HepG2 (cell line): ENCODE data around the gene SLX1A. TPM values are rescaled to one million over a fixed set of nuclear protein-coding genes. Genes with fewer than 3 reads are reported as not detected.

ENCODE experiments used
- MAZ ChIP-seq, 2 experiments: sonication (generic) in 1 of 2; formaldehyde crosslinking in 1 of 2; IDR thresholded peaks; 2 replicates each; pipeline versions ENCODE4 v1.5.0 to v1.6.1; 2012 to 2020; ENCODE audit warnings: low read depth in 2 of 2, mild to moderate bottlenecking in 2 of 2, borderline replicate concordance in 1 of 2, improper control_type of control experiment in 1 of 2, low read length in 1 of 2, missing genetic modification reagents in 1 of 2, moderate library complexity in 1 of 2
- MEIS2 ChIP-seq: sonication (generic); formaldehyde crosslinking; IDR thresholded peaks from 2 replicates; pipeline ENCODE4 v1.9.0; 2021; ENCODE audit warnings: mild to moderate bottlenecking, missing genetic modification reagents
- MIER3 ChIP-seq: IDR thresholded peaks from 2 replicates; pipeline ENCODE4 v1.6.1; 2016; ENCODE audit warnings: missing compliant biosample characterization, borderline replicate concordance
- NFKB2 ChIP-seq: sonication (generic); formaldehyde crosslinking; IDR thresholded peaks from 2 replicates; pipeline ENCODE4 v1.4.0; 2020; ENCODE audit warnings: missing genetic modification reagents, borderline replicate concordance
- NFYB ChIP-seq: sonication (generic); formaldehyde crosslinking; IDR thresholded peaks from 2 replicates; pipeline ENCODE4 v1.4.0; 2020; ENCODE audit warnings: missing genetic modification reagents
- PHF8 ChIP-seq: sonication (generic); formaldehyde crosslinking; IDR thresholded peaks from 2 replicates; pipeline ENCODE4 v1.5.0; 2020; ENCODE audit warnings: missing genetic modification reagents
- RBAK ChIP-seq: sonication (generic); formaldehyde crosslinking; IDR thresholded peaks from 2 replicates; pipeline ENCODE4 v1.5.1; 2020; ENCODE audit warnings: mild to moderate bottlenecking, missing genetic modification reagents
- RBM39 ChIP-seq: fragments of 200-400 bp; formaldehyde crosslinking; IDR thresholded peaks from one replicate; pipeline ENCODE4 v1.6.1; 2018; ENCODE audit warnings: antibody characterized with exemption, mild to moderate bottlenecking, low read depth, low read length; ENCODE audit not compliant: poor library complexity, severe bottlenecking
- RNF2 ChIP-seq: fragments of 450-650 bp; conservative IDR thresholded peaks from 2 replicates; pipeline ENCODE4 v1.6.1; 2016; ENCODE audit warnings: low read depth
- ZNF430 ChIP-seq: sonication (generic); formaldehyde crosslinking; IDR thresholded peaks from 2 replicates; pipeline ENCODE4 v1.9.0; 2021; ENCODE audit warnings: mild to moderate bottlenecking, missing genetic modification reagents
- ZNF567 ChIP-seq: sonication (generic); formaldehyde crosslinking; IDR thresholded peaks from 2 replicates; pipeline ENCODE4 v1.8.1; 2023; ENCODE audit warnings: mild to moderate bottlenecking, missing genetic modification reagents, borderline replicate concordance
- ZNF772 ChIP-seq: sonication (generic); formaldehyde crosslinking; IDR thresholded peaks from 2 replicates; pipeline ENCODE4 v1.5.0; 2020; ENCODE audit warnings: mild to moderate bottlenecking, missing genetic modification reagents
- ZNF83 ChIP-seq: sonication (generic); formaldehyde crosslinking; IDR thresholded peaks from 2 replicates; pipeline ENCODE4 v1.4.0; 2020; ENCODE audit warnings: missing genetic modification reagents, mild to moderate bottlenecking, borderline replicate concordance
- polyA plus RNA-seq, 8 experiments: library from polyadenylated mRNA; depleted of rRNA in 3 of 8; stranded (reverse) in 7 of 8; unstranded in 1 of 8; fragments of >200 nt; fragmentation: Illumina TruSeq in 4 of 8; extraction: Trizol in 4 of 8; gene quantifications; 2 replicates each; pipeline versions ENCODE4 v1.2.1 to v1.2.3, GENCODE V29; 2011 to 2016; ENCODE audit warnings: low read depth in 4 of 8, missing spikeins in 1 of 8, mixed read lengths in 1 of 8; ENCODE audit not compliant: insufficient read depth in 1 of 8
- total RNA-seq, 5 experiments: library from RNA; depleted of rRNA; stranded (reverse); fragments of >200 nt; fragmentation: Illumina TruSeq; extraction: Trizol; gene quantifications; 2 replicates each; pipeline ENCODE4 v1.2.3, GENCODE V29; 2016; ENCODE audit warnings: low read depth in 1 of 5
- TF ChIP-seq, protein P1 (sequence below): IDR thresholded peaks from 2 replicates; pipeline ENCODE4 v1.6.1; 2016; ENCODE audit warnings: low read depth, control low read depth
- TF ChIP-seq, protein P2 (sequence below), 2 experiments: fragments of 450-650 bp in 1 of 2; sonication (generic) in 1 of 2; formaldehyde crosslinking in 1 of 2; IDR thresholded peaks; 2 replicates each; pipeline versions ENCODE4 v1.6.1 to v1.8.0; 2016 to 2022; ENCODE audit warnings: antibody characterized with exemption in 1 of 2, mild to moderate bottlenecking in 1 of 2, missing genetic modification reagents in 1 of 2
- TF ChIP-seq, protein P3 (sequence below): sonication (generic); formaldehyde crosslinking; IDR thresholded peaks from 2 replicates; pipeline ENCODE4 v1.8.1; 2023; ENCODE audit warnings: mild to moderate bottlenecking, inconsistent platforms, moderate library complexity, missing genetic modification reagents, borderline replicate concordance

The SLX1A gene
- total and polyA plus RNA-seq, 2 of the 13 experiments (the other 11 are each of a cell fraction or from before 2014, with no cell fraction given): 12.0 to 37.1 TPM

DNA sequence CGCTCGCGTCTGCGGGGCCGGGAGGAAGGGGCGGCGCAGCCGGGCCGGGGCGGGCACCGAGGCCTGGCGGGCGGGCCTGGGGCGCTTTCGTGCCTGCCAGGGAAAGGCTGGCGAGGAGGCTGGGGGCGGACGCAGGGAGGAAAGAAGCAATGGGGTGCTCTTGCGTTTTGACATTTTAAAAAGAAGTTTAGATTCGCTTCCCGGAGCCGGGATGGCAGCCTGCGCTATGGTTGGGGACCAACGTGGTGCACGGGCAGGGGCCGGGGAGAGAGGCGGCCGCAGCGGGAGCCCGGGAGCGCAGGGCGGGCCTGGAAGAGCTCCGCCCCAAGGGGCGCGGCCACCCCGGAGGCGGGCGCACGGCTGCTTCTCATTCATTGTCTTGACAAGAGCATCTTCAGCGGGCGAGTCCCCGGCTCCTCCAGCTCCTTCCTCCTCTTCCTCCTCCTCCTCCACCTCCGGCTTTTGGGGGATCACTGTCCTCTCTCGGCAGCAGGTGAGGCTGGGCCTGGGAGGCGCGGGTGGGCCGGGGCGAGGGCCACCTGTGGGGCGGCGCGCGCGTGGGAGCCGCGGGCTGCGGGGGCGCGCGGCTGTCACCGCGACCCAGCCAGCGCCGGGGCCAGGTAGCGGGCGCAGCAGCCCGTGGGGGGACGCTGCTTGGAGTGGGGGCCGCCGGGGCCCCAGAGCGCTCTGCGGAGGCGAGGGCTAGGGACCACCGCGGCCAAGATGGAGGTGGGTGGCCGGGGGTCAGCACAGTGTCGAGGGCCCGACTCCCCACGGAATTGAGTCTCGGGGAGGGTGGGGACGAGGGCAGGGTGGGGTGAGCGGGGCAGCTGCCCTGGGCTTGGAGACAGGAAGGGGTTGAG lies 10.2 kb upstream of the SLX1A start, which contains the start of gene CORO1A (continued):
- no peak for TF ChIP-seq MAZ (IDR thresholded peaks at IDR 0.05; ENCODE audit: borderline replicate concordance, low read depth, low read length)
- TF ChIP-seq MAZ (CRISPR knock-in tag; IDR thresholded peaks at IDR 0.05; ENCODE audit: low read depth): peak; percentile 60
- TF ChIP-seq, protein P1, sequence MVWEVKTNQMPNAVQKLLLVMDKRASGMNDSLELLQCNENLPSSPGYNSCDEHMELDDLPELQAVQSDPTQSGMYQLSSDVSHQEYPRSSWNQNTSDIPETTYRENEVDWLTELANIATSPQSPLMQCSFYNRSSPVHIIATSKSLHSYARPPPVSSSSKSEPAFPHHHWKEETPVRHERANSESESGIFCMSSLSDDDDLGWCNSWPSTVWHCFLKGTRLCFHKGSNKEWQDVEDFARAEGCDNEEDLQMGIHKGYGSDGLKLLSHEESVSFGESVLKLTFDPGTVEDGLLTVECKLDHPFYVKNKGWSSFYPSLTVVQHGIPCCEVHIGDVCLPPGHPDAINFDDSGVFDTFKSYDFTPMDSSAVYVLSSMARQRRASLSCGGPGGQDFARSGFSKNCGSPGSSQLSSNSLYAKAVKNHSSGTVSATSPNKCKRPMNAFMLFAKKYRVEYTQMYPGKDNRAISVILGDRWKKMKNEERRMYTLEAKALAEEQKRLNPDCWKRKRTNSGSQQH (CRISPR knock-in tag): 0 out of 2 replicates have a peak, but pooled peaks have one; percentile 57
- TF ChIP-seq, protein P2, sequence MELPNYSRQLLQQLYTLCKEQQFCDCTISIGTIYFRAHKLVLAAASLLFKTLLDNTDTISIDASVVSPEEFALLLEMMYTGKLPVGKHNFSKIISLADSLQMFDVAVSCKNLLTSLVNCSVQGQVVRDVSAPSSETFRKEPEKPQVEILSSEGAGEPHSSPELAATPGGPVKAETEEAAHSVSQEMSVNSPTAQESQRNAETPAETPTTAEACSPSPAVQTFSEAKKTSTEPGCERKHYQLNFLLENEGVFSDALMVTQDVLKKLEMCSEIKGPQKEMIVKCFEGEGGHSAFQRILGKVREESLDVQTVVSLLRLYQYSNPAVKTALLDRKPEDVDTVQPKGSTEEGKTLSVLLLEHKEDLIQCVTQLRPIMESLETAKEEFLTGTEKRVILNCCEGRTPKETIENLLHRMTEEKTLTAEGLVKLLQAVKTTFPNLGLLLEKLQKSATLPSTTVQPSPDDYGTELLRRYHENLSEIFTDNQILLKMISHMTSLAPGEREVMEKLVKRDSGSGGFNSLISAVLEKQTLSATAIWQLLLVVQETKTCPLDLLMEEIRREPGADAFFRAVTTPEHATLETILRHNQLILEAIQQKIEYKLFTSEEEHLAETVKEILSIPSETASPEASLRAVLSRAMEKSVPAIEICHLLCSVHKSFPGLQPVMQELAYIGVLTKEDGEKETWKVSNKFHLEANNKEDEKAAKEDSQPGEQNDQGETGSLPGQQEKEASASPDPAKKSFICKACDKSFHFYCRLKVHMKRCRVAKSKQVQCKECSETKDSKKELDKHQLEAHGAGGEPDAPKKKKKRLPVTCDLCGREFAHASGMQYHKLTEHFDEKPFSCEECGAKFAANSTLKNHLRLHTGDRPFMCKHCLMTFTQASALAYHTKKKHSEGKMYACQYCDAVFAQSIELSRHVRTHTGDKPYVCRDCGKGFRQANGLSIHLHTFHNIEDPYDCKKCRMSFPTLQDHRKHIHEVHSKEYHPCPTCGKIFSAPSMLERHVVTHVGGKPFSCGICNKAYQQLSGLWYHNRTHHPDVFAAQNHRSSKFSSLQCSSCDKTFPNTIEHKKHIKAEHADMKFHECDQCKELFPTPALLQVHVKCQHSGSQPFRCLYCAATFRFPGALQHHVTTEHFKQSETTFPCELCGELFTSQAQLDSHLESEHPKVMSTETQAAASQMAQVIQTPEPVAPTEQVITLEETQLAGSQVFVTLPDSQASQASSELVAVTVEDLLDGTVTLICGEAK (IDR thresholded peaks at IDR 0.05): no peak
- TF ChIP-seq, protein P2 (CRISPR knock-in tag; IDR thresholded peaks at IDR 0.05): no peak
- no peak for TF ChIP-seq ZNF83 (CRISPR knock-in tag)
- peak; percentile 37; the same call in 1 of the 2 replicates for TF ChIP-seq MEIS2
- TF ChIP-seq RBM39: no peak
- TF ChIP-seq ZNF772: peak; percentile 77; the same call in 1 of the 2 replicates
- peak; percentile 74 for TF ChIP-seq ZNF430 (CRISPR knock-in tag)
- no peak for TF ChIP-seq RBAK (CRISPR knock-in tag)
- TF ChIP-seq MIER3 (CRISPR knock-in tag): 0 out of 2 replicates have a peak, but pooled peaks have one; percentile 18
- TF ChIP-seq RNF2: no peak
- TF ChIP-seq NFYB (CRISPR knock-in tag): 0 out of 2 replicates have a peak, but pooled peaks have one; percentile 29
- TF ChIP-seq ZNF567: no peak
- TF ChIP-seq, protein P3, sequence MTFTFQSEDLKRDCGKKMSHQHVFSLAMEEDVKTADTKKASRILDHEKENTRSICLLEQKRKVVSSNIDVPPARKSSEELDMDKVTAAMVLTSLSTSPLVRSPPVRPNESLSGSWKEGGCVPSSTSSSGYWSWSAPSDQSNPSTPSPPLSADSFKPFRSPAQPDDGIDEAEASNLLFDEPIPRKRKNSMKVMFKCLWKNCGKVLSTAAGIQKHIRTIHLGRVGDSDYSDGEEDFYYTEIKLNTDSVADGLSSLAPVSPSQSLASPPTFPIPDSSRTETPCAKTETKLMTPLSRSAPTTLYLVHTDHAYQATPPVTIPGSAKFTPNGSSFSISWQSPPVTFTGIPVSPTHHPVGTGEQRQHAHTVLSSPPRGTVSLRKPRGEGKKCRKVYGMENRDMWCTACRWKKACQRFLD: no peak
- TF ChIP-seq PHF8 (CRISPR knock-in tag): peak; percentile 84
- peak; percentile 41; the same call in 1 of the 2 replicates for TF ChIP-seq NFKB2 (CRISPR knock-in tag)
